ENCODE results near the gene NFYC. TPM values are rescaled to one million over a fixed set of nuclear protein-coding genes. Genes with fewer than 3 reads are reported as not detected.

Gene NFYC
- total and polyA plus RNA-seq, 7 donors = 45.8 to 69.0 (median 58.6) TPM

DNA sequence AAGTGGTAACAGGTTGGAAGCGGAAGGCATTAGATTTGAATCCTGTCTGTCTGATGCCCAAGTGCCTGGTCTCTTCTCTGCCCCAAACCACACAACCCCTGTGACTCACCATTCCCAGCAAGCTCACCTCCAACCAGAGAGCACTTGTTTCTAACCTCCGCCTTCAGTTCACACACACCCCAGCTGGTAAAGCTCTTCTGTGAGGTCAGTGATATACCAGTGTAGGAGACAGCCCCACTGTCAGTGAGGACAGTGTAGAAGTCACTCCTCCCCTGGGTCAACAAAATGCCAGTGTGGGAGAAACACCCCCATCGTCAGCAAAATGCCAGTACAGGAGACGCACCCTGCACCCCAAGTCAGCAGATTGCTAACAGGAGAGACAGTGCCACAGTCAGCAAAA, 28.6 kb upstream of the NFYC start:
- TF ChIP-seq, protein P1, sequence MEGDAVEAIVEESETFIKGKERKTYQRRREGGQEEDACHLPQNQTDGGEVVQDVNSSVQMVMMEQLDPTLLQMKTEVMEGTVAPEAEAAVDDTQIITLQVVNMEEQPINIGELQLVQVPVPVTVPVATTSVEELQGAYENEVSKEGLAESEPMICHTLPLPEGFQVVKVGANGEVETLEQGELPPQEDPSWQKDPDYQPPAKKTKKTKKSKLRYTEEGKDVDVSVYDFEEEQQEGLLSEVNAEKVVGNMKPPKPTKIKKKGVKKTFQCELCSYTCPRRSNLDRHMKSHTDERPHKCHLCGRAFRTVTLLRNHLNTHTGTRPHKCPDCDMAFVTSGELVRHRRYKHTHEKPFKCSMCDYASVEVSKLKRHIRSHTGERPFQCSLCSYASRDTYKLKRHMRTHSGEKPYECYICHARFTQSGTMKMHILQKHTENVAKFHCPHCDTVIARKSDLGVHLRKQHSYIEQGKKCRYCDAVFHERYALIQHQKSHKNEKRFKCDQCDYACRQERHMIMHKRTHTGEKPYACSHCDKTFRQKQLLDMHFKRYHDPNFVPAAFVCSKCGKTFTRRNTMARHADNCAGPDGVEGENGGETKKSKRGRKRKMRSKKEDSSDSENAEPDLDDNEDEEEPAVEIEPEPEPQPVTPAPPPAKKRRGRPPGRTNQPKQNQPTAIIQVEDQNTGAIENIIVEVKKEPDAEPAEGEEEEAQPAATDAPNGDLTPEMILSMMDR (IDR thresholded peaks at IDR 0.05) = no peak
- Histone ChIP-seq H3K4me1 (peaks cover 8% of the 10 kb centered on the region), H3K9me3 (no peaks in the 10 kb centered on the region), H3K36me3 (ENCODE audit: insufficient read depth in 1 of 2, low read depth in 1 of 2) (no peaks in the 10 kb centered on the region), H3K4me3 (no peak overlapping the region), H3K27me3 (ENCODE audit: insufficient read depth in 3 of 3, low read length in 2 of 3) (no peaks in the 10 kb centered on the region), H3K27ac (no peak overlapping the region)
- no peak for DNase-seq
- intact Hi-C loops (cut with DNase I) = loop anchor here in 1 of 2 donors (5.0 kb wide), 1 partner anchor 46 kb away; no protein-coding TSS in a partner anchor
- ATAC-seq = no peak
- WGBS, 3 donors = 78 to 83% (median 79%) methylated on average over 4 of the region's 4 CpGs

DNA sequence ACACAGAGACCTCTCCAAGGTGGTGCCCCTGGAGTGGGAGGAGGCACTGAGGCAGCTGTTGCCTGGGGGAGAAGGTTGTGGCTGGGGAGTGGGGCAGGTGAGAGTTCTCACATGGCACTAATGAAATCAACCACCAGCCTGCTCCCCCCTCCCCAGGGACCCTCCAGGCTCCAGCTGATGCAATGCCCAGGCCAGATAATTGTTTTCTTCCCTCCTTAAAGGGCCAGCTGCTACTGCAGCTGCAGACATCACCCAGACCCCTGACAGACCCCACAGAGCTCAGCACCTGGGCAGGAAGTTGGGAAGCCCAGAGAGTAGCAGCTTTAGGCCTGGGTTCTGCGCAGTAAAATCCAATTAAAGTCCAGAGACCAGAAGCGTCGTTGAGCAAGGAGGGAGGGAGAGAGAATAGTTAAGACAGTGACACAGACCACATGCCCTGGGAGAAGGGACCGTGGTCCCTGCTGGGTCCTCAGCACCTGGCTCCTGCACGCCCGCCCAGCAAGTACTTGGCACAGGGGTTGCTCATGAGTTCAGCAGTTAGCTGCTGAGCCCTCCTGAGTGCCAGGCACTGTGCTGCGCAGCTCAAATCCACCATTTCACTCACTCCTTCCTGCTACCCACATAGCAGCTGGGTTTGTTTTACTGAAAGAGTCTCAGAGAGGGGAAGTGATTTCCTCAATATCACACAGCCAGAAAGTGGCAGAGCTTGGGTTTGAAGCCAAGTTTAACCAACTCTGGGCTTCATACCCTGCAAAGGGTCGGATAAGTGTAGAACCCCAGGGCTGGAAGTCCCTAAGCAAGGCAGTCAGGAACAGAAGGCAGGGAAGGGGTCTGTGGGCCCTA, 28.0 kb upstream of the NFYC start:
- Histone ChIP-seq H3K27me3 (ENCODE audit: insufficient read depth in 3 of 3, low read length in 2 of 3) (no peaks in the 10 kb centered on the region), H3K36me3 (ENCODE audit: insufficient read depth in 1 of 2, low read depth in 1 of 2) (no peaks in the 10 kb centered on the region), H3K4me1 (peaks cover 8% of the 10 kb centered on the region), H3K4me3 (no peak overlapping the region), H3K27ac (no peak overlapping the region), H3K9me3 (no peaks in the 10 kb centered on the region)
- ATAC-seq (no peak), DNase-seq (no peak)
- intact Hi-C loops (cut with DNase I) = loop anchor here in 1 of 2 donors (5.0 kb wide), 1 partner anchor 46 kb away; no protein-coding TSS in a partner anchor
- WGBS, 3 donors = 48 to 62% (median 55%) methylated on average over 8 of the region's 8 CpGs
- TF ChIP-seq, protein P1 (IDR thresholded peaks at IDR 0.05) = no peak

DNA sequence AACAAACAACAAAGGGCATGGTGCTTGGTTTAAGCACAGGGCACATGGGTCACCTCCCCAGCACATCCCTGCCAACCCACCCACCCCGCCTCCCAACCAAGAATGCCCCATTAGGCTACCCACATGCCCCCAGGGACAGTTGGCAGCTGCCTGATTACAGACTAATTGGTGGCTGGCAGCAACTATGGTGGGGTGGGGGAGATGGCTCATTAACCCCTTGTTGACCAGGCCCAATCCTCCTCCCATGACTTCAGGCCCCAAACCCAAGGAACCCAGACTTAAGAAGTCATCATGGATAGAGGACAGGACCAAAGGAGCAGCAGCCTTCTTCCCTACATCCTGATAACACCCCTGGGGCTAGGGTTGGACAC, 27.4 kb upstream of the NFYC start:
- DNase-seq = no peak
- Histone ChIP-seq H3K9me3 (no peaks in the 10 kb centered on the region), H3K4me3 (no peak overlapping the region), H3K4me1 (peaks cover 8% of the 10 kb centered on the region), H3K36me3 (ENCODE audit: insufficient read depth in 1 of 2, low read depth in 1 of 2) (no peaks in the 10 kb centered on the region), H3K27ac (no peak overlapping the region), H3K27me3 (ENCODE audit: insufficient read depth in 3 of 3, low read length in 2 of 3) (no peaks in the 10 kb centered on the region)
- intact Hi-C loops (cut with DNase I) = loop anchor here in 1 of 2 donors (5.0 kb wide), 1 partner anchor 47 kb away; no protein-coding TSS in a partner anchor
- TF ChIP-seq, protein P1 (IDR thresholded peaks at IDR 0.05) = no peak
- 78 to 88% (median 78%) methylated on average over 1 of the region's 1 CpG for WGBS, 3 donors
- no peak for ATAC-seq

DNA sequence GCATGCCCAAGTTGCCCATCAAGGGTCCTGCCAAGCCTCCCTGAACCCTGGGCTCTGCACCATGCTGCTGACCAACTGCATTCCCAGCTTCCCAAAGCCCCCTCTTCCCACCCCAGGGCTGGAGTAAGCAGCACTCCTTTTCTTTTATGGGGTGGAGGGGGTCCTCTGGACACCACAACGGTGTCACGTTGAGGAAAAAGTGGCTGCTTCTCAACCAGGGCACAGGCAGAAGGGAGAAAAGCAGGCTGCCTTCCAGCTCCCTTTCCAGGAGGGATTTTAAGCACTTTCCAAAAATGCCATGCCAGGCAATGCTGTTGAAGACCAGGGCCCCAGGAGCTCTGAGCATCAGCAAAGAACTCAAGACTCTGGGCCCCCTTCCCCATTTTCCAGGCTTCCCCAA, 26.7 kb upstream of the NFYC start:
- 54% methylated on average over 2 of the region's 2 CpGs for WGBS, 3 donors
- Histone ChIP-seq H3K4me3 (peak overlapping the region; percentile 74), H3K9me3 (no peaks in the 10 kb centered on the region), H3K27me3 (ENCODE audit: insufficient read depth in 3 of 3, low read length in 2 of 3) (no peaks in the 10 kb centered on the region), H3K4me1 (peaks cover 8% of the 10 kb centered on the region), H3K27ac (no peak overlapping the region), H3K36me3 (ENCODE audit: insufficient read depth in 1 of 2, low read depth in 1 of 2) (no peaks in the 10 kb centered on the region)
- DNase-seq (no peak), ATAC-seq (no peak)
- intact Hi-C loops (cut with DNase I) = loop anchor here (5.0 kb wide), 3 partner anchors 37 to 52 kb away; no protein-coding TSS in a partner anchor
- TF ChIP-seq, protein P1 (IDR thresholded peaks at IDR 0.05) = no peak

All from psoas muscle (tissue), 8 donors.